HUES64 (cell line): ENCODE data around the gene A2ML1. TPM values are rescaled to one million over a fixed set of nuclear protein-coding genes. Genes with fewer than 3 reads are reported as not detected.
A peak's percentile ranks its signal among the peaks of the same experiment; 100 is the strongest.
"Not testable (repeated sequence)": the region's sequence is repeated elsewhere in the genome, so short reads cannot be mapped to it uniquely, and the experiment has no call there.

ENCODE experiments used
- H3K27ac ChIP-seq: 2 replicates; pipeline ENCODE4 v1.7.0; 2013; ENCODE audit warnings: low read depth, low read length, inconsistent platforms
- H3K27me3 ChIP-seq: 2 replicates; pipeline ENCODE4 v1.6.1; 2013; ENCODE audit warnings: mild to moderate bottlenecking, low read length; ENCODE audit not compliant: insufficient read depth
- H3K36me3 ChIP-seq: 2 replicates; pipeline ENCODE4 v1.6.1; 2013; ENCODE audit warnings: mild to moderate bottlenecking, low read length; ENCODE audit not compliant: insufficient read depth
- H3K4me1 ChIP-seq: 2 replicates; pipeline ENCODE4 v1.6.1; 2013; ENCODE audit warnings: mild to moderate bottlenecking, low read length, moderate library complexity; ENCODE audit not compliant: insufficient read depth
- H3K4me3 ChIP-seq: 2 replicates; pipeline ENCODE4 v1.5.1; 2013; ENCODE audit warnings: mild to moderate bottlenecking, low read length, moderate library complexity
- H3K9ac ChIP-seq: 2 replicates; pipeline ENCODE4 v1.6.1; 2013; ENCODE audit warnings: mild to moderate bottlenecking, low read depth, low read length
- H3K9me3 ChIP-seq: 2 replicates; pipeline ENCODE4 v1.6.1; 2013; ENCODE audit warnings: low read depth, low read length; ENCODE audit not compliant: insufficient read depth
- whole genome bisulfite sequencing: fragments of 150-250, 120-280 bp; methylation state at CpG from one replicate; pipeline ENCODE4 v1.1.7; 2013; ENCODE audit warnings: missing lambda C conversion rate; 5-methylcytosine and 5-hydroxymethylcytosine counted together
- polyA plus RNA-seq, 2 experiments: library from polyadenylated mRNA; stranded (reverse); fragments of 50-300 nt; gene quantifications; one replicate each; pipeline ENCODE4 v1.2.3, GENCODE V29; 2013

The A2ML1 gene
- polyA plus RNA-seq (2013, experiment 1 of 2) = 1.2 TPM
- 1.1 TPM for polyA plus RNA-seq (2013, experiment 2 of 2)

GRCh38 chr12:8822298-8822697, at the start of gene A2ML1:
Gene A2ML1, plus strand, starts transcription at chr12:8822621. Its CDS starts 31 bp downstream, at chr12:8822652.
- Histone ChIP-seq H3K4me3 (no peak within 1 kb of the TSS), H3K9me3 (no peaks in the 10 kb centered on the region; the same call in 1 of the 2 replicates), H3K27ac (0 out of 2 replicates have a peak within 1 kb of the TSS, but pooled peaks have one; percentile 2), H3K4me1 (peaks cover 32% of the 10 kb centered on the region), H3K9ac (no peak within 1 kb of the TSS), H3K27me3 (no peaks in the 10 kb centered on the region), H3K36me3 (no peaks in the 10 kb centered on the region)
- 97% methylated on average over 3 of the region's 3 CpGs for WGBS

GRCh38 chr12:8773461-8773860, 49.0 kb upstream of the A2ML1 start:
- WGBS = 95% methylated on average over 10 of the region's 10 CpGs
- no peaks in the 10 kb centered on the region for H3K27me3 ChIP-seq
- peaks cover 64% of the 10 kb centered on the region for H3K36me3 ChIP-seq
- H3K4me3 ChIP-seq = no peak overlapping the region
- no peaks in the 10 kb centered on the region for H3K9me3 ChIP-seq
- no peak overlapping the region for H3K27ac ChIP-seq
- no peak overlapping the region for H3K9ac ChIP-seq
- H3K4me1 ChIP-seq = peaks cover 13% of the 10 kb centered on the region

- Histone ChIP-seq H3K4me3 (no peak overlapping the region), H3K9ac (no peak overlapping the region), H3K36me3 (peaks cover 62% of the 10 kb centered on the region), H3K9me3 (no peaks in the 10 kb centered on the region), H3K27ac (no peak overlapping the region), H3K4me1 (peaks cover 13% of the 10 kb centered on the region), H3K27me3 (no peaks in the 10 kb centered on the region)
- WGBS = 85% methylated on average over 4 of the region's 4 CpGs
Observed at GRCh38 chr12:8779281-8779680, 43.1 kb upstream of the A2ML1 start.

- Histone ChIP-seq H3K36me3 (peaks cover 57% of the 10 kb centered on the region), H3K4me1 (peaks cover 13% of the 10 kb centered on the region), H3K27me3 (no peaks in the 10 kb centered on the region), H3K9ac (no peak overlapping the region), H3K9me3 (no peaks in the 10 kb centered on the region), H3K27ac (no peak overlapping the region), H3K4me3 (no peak overlapping the region)
- WGBS = 100% methylated on average over 2 of the region's 2 CpGs
Observed at GRCh38 chr12:8779862-8780261, 42.6 kb upstream of the A2ML1 start.

- WGBS = 80% methylated on average over 1 of the region's 1 CpG
- H3K36me3 ChIP-seq = peaks cover 51% of the 10 kb centered on the region
Observed at GRCh38 chr12:8780389-8780788, 42.0 kb upstream of the A2ML1 start.

GRCh38 chr12:8781381-8782127, 40.9 kb upstream of the A2ML1 start:
- Histone ChIP-seq H3K4me3 (no peak overlapping the region), H3K27ac (no peak overlapping the region), H3K9ac (no peak overlapping the region), H3K27me3 (no peaks in the 10 kb centered on the region), H3K9me3 (peaks cover under 1% of the 10 kb centered on the region; the same call in 1 of the 2 replicates), H3K4me1 (peaks cover 13% of the 10 kb centered on the region), H3K36me3 (peaks cover 40% of the 10 kb centered on the region)
- 94% methylated on average over 2 of the region's 2 CpGs for WGBS

More at GRCh38 chr12:8780389-8780788, 42.0 kb upstream of the A2ML1 start:
- no peak overlapping the region for H3K27ac ChIP-seq
- H3K27me3 ChIP-seq = no peaks in the 10 kb centered on the region
- no peak overlapping the region for H3K9ac ChIP-seq
- H3K4me1 ChIP-seq = peaks cover 13% of the 10 kb centered on the region
- no peak overlapping the region for H3K4me3 ChIP-seq
- H3K9me3 ChIP-seq = no peaks in the 10 kb centered on the region

GRCh38 chr12:8784290-8784888, 38.0 kb upstream of the A2ML1 start:
- Histone ChIP-seq H3K4me1 (no peaks in the 10 kb centered on the region; the same call in 1 of the 2 replicates), H3K9me3 (peaks cover 5% of the 10 kb centered on the region; the same call in 1 of the 2 replicates), H3K27ac (no peak overlapping the region), H3K9ac (no peak overlapping the region), H3K27me3 (no peaks in the 10 kb centered on the region), H3K4me3 (no peak overlapping the region), H3K36me3 (peaks cover 28% of the 10 kb centered on the region)

GRCh38 chr12:8785499-8785898, 36.9 kb upstream of the A2ML1 start:
- peaks cover 5% of the 10 kb centered on the region; the same call in 1 of the 2 replicates for H3K9me3 ChIP-seq
- no peak overlapping the region for H3K27ac ChIP-seq
- H3K9ac ChIP-seq = no peak overlapping the region
- no peak overlapping the region for H3K4me3 ChIP-seq
- 89% methylated on average over 3 of the region's 4 CpGs for WGBS
- peaks cover 33% of the 10 kb centered on the region for H3K36me3 ChIP-seq
- no peaks in the 10 kb centered on the region; the same call in 1 of the 2 replicates for H3K4me1 ChIP-seq
- H3K27me3 ChIP-seq = no peaks in the 10 kb centered on the region

GRCh38 chr12:8787206-8787605, 35.2 kb upstream of the A2ML1 start:
- Histone ChIP-seq H3K36me3 (peaks cover 36% of the 10 kb centered on the region), H3K9me3 (peaks cover 12% of the 10 kb centered on the region)
- H3K4me1 ChIP-seq, H3K9ac ChIP-seq, H3K27ac ChIP-seq, H3K4me3 ChIP-seq, H3K27me3 ChIP-seq: not testable (repeated sequence)
- 97% methylated on average over 28 of the region's 28 CpGs for WGBS

- H3K27me3 ChIP-seq, H3K4me1 ChIP-seq: not testable (repeated sequence)
- peak overlapping the region; percentile 95 for H3K4me3 ChIP-seq
- H3K27ac ChIP-seq = peak overlapping the region; percentile 90; the same call in 1 of the 2 replicates
- peaks cover 38% of the 10 kb centered on the region for H3K36me3 ChIP-seq
- peak overlapping the region; percentile 75 for H3K9ac ChIP-seq
- 1% methylated on average over 13 of the region's 13 CpGs for WGBS
- H3K9me3 ChIP-seq = peaks cover 17% of the 10 kb centered on the region
Observed at GRCh38 chr12:8788706-8789105, 33.7 kb upstream of the A2ML1 start.

GRCh38 chr12:8789341-8790013, 32.9 kb upstream of the A2ML1 start:
- WGBS = 2% methylated on average over 13 of the region's 13 CpGs
- Histone ChIP-seq H3K9ac (peak overlapping the region; percentile 75), H3K4me3 (peak overlapping the region; percentile 95), H3K36me3 (peaks cover 42% of the 10 kb centered on the region), H3K27ac (peak overlapping the region; percentile 90; the same call in 1 of the 2 replicates), H3K9me3 (peaks cover 21% of the 10 kb centered on the region)
- H3K4me1 ChIP-seq, H3K27me3 ChIP-seq: not testable (repeated sequence)
